Osteoblast (primary cell): ENCODE measurements around the gene ANKRD50. TPM values are rescaled to one million over a fixed set of nuclear protein-coding genes. Genes with fewer than 3 reads are reported as not detected.

Experiments used
- DNase-seq: peaks from one replicate; pipeline ENCODE4 v3.0.0; 2011; ENCODE audit warnings: low spot score, mixed read lengths; ENCODE audit not compliant: insufficient read length; ENCODE audit errors: missing footprints
- H2AFZ ChIP-seq: 2 replicates; pipeline ENCODE4 v1.6.0; 2011; ENCODE audit warnings: mild to moderate bottlenecking, low read length
- H3K27ac ChIP-seq: 2 replicates; pipeline ENCODE4 v1.5.1; 2011; ENCODE audit warnings: mild to moderate bottlenecking, low read depth, low read length, moderate library complexity
- H3K27me3 ChIP-seq: 2 replicates; pipeline ENCODE4 v1.6.0; 2012; ENCODE audit warnings: mild to moderate bottlenecking, control low read depth, inconsistent platforms, low read length, moderate library complexity; ENCODE audit not compliant: insufficient read depth
- H3K36me3 ChIP-seq: 2 replicates; pipeline ENCODE4 v1.5.1; 2011; ENCODE audit warnings: mild to moderate bottlenecking, low read length, control low read depth, moderate library complexity; ENCODE audit not compliant: insufficient read depth
- H3K4me1 ChIP-seq: 2 replicates; pipeline ENCODE4 v1.5.1; 2011; ENCODE audit warnings: mild to moderate bottlenecking, low read length, control low read depth, moderate library complexity; ENCODE audit not compliant: insufficient read depth
- H3K4me2 ChIP-seq: 2 replicates; pipeline ENCODE4 v1.6.0; 2011; ENCODE audit warnings: mild to moderate bottlenecking, low read length; ENCODE audit not compliant: insufficient read depth
- H3K4me3 ChIP-seq: fragments of 200-600 bp; sonication (generic); 3 replicates; pipeline ENCODE4 v1.5.1; 2012; ENCODE audit warnings: mild to moderate bottlenecking, low read length, inconsistent platforms; ENCODE audit not compliant: insufficient read depth
- H3K79me2 ChIP-seq: 2 replicates; pipeline ENCODE4 v1.6.0; 2012; ENCODE audit warnings: mild to moderate bottlenecking, low read length, control low read depth, inconsistent platforms; ENCODE audit not compliant: insufficient read depth
- H3K9me3 ChIP-seq: 2 replicates; pipeline ENCODE4 v1.5.1; 2011; ENCODE audit warnings: low read depth, low read length, control low read depth
- H4K20me1 ChIP-seq: 2 replicates; pipeline ENCODE4 v1.6.0; 2012; ENCODE audit warnings: mild to moderate bottlenecking, low read length, control low read depth; ENCODE audit not compliant: insufficient read depth
- CTCF ChIP-seq: IDR thresholded peaks from 2 replicates; pipeline ENCODE4 v1.5.1; 2011; ENCODE audit warnings: mild to moderate bottlenecking, low read depth, low read length, moderate library complexity; ENCODE audit errors: extremely low read depth
- total RNA-seq: library from RNA; depleted of rRNA; stranded (reverse); fragments of >200 nt; gene quantifications from 2 replicates; pipeline ENCODE4 v1.2.3, GENCODE V29; 2012

Gene ANKRD50
- total RNA-seq, 1 donor, result 27.5 TPM

- Histone ChIP-seq H3K36me3 (no peaks in the 10 kb centered on the region), H3K27ac (no peak overlapping the region), H3K9me3 (no peaks in the 10 kb centered on the region), H3K79me2 (no peaks in the 10 kb centered on the region), H4K20me1 (no peaks in the 10 kb centered on the region), H3K4me3 (no peak overlapping the region), H3K4me1 (peaks cover 6% of the 10 kb centered on the region), H2AFZ (no peak overlapping the region), H3K27me3 (no peaks in the 10 kb centered on the region), H3K4me2 (no peak overlapping the region)
- no peak for TF ChIP-seq CTCF
- DNase-seq, result no peak
These were observed 4.6 kb upstream of the ANKRD50 start for GRCh38 chr4:124717101-124717500.

- H3K4me3 ChIP-seq, result peak overlapping the region; percentile 85
- no peaks in the 10 kb centered on the region for H3K27me3 ChIP-seq
- no peaks in the 10 kb centered on the region for H3K9me3 ChIP-seq
- TF ChIP-seq CTCF, result peak; percentile 59
- H3K4me1 ChIP-seq, result peaks cover 27% of the 10 kb centered on the region
- peaks cover 32% of the 10 kb centered on the region for H3K79me2 ChIP-seq
- H3K4me2 ChIP-seq, result peak overlapping the region; percentile 82
- H3K36me3 ChIP-seq, result no peaks in the 10 kb centered on the region
- peak overlapping the region; percentile 98 for H3K27ac ChIP-seq
- H4K20me1 ChIP-seq, result peaks cover 19% of the 10 kb centered on the region
- peak overlapping the region; percentile 98 for H2AFZ ChIP-seq
- DNase-seq, result peak; percentile 88
These were observed 657 bp upstream of the ANKRD50 start for GRCh38 chr4:124713185-124713592.

GRCh38 chr4:124711471-124712371, 811 bp downstream of the ANKRD50 start:
- Histone ChIP-seq H3K79me2 (peaks cover 47% of the 10 kb centered on the region), H3K4me3 (peak overlapping the region; percentile 85), H3K36me3 (no peaks in the 10 kb centered on the region), H3K27me3 (no peaks in the 10 kb centered on the region), H4K20me1 (peaks cover 21% of the 10 kb centered on the region), H3K4me2 (peak overlapping the region; percentile 93), H3K9me3 (no peaks in the 10 kb centered on the region), H2AFZ (peak overlapping the region; percentile 79), H3K27ac (peak overlapping the region; percentile 83), H3K4me1 (peaks cover 27% of the 10 kb centered on the region)
- peak; percentile 93 for DNase-seq
- TF ChIP-seq CTCF, result no peak

GRCh38 chr4:124710911-124711310, 1.6 kb downstream of the ANKRD50 start:
- Histone ChIP-seq H3K4me1 (peaks cover 27% of the 10 kb centered on the region), H2AFZ (no peak overlapping the region), H3K79me2 (peaks cover 55% of the 10 kb centered on the region), H3K9me3 (no peaks in the 10 kb centered on the region), H3K4me2 (peak overlapping the region; percentile 93), H3K27me3 (no peaks in the 10 kb centered on the region), H3K27ac (peak overlapping the region; percentile 83), H3K36me3 (no peaks in the 10 kb centered on the region), H4K20me1 (peaks cover 21% of the 10 kb centered on the region), H3K4me3 (peak overlapping the region; percentile 85)
- no peak for TF ChIP-seq CTCF
- no peak for DNase-seq
